GM10266 (cell line): ENCODE data around the gene BUD23.
"Not testable (repeated sequence)": the region's sequence is repeated elsewhere in the genome, so short reads cannot be mapped to it uniquely, and the experiment has no call there.

Experiments
- DNase-seq: peaks from one replicate; pipeline ENCODE4 v3.0.0; 2012; ENCODE audit errors: extremely low spot score
- TF ChIP-seq, protein P1 (sequence below): IDR thresholded peaks from 2 replicates; pipeline ENCODE4 v1.5.1; 2012; ENCODE audit warnings: mild to moderate bottlenecking, low read depth; ENCODE audit not compliant: control insufficient read depth, insufficient read depth; ENCODE audit errors: missing control alignments

The BUD23 gene

DNA sequence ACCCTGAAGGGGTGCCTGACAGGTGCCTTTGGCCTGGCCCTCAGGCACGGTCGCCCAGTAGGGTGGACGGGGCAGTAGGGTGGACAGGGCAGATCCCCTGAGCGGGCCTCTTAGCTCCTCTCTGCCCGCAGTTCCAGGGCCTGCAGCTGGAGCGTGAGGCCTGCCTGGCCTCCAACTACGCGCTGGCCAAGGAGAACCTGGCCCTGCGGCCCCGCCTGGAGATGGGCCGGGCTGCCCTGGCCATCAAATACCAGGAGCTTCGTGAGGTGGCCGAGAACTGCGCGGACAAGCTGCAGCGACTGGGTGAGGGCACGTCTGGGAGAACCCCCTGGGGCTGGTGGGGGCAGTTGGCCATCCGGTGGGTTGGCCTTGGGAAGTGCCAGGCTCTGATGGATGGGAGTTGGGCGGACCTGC, 14.1 kb upstream of the BUD23 start:
- TF ChIP-seq, protein P1, sequence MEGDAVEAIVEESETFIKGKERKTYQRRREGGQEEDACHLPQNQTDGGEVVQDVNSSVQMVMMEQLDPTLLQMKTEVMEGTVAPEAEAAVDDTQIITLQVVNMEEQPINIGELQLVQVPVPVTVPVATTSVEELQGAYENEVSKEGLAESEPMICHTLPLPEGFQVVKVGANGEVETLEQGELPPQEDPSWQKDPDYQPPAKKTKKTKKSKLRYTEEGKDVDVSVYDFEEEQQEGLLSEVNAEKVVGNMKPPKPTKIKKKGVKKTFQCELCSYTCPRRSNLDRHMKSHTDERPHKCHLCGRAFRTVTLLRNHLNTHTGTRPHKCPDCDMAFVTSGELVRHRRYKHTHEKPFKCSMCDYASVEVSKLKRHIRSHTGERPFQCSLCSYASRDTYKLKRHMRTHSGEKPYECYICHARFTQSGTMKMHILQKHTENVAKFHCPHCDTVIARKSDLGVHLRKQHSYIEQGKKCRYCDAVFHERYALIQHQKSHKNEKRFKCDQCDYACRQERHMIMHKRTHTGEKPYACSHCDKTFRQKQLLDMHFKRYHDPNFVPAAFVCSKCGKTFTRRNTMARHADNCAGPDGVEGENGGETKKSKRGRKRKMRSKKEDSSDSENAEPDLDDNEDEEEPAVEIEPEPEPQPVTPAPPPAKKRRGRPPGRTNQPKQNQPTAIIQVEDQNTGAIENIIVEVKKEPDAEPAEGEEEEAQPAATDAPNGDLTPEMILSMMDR = no peak
- DNase-seq = no peak

DNA sequence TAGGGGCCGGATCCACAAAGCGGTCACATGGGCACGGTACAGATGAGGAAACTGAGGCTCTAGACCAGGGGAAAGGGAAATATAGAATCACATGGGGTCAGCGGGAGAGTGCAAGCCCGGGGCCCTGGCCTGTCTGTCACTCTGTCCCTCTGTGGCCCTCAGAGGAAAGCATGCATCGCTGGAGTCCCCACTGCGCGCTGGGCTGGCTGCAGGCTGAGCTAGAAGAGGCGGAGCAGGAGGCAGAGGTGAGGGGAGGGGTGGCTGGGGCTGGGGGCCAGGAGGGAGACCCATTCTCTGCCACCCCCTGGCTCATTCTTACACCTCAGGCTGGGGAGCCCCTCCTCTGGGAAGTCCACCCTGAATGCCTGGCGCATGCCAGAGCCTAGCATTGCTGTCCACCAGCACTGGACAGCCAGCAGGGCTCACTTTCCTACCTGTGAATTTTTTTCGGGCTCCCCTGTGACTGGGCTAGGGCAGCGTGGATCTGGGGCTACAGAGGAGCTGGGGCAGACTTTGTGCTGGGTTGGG, 13.5 kb upstream of the BUD23 start:
- no peak for DNase-seq
- TF ChIP-seq, protein P1 = no peak

DNA sequence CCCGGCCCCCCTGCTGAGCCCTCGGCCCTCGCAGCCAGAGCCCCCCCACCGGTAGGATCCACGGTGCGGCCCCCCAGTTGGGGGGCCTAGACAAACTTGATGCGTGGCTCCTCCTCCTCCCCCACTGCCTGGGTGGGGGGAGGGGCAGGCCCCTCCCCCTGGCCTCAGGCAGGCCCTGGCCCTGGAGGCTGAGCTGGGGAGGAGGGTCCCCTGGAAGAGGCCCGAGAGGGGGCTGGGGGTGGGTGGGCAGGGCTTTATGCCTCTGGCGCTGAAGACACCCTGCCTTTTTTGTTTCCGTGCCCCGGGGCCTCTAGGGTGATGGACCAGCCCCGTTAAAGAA, 12.1 kb upstream of the BUD23 start:
- TF ChIP-seq, protein P1 = no peak
- DNase-seq = no peak

DNA sequence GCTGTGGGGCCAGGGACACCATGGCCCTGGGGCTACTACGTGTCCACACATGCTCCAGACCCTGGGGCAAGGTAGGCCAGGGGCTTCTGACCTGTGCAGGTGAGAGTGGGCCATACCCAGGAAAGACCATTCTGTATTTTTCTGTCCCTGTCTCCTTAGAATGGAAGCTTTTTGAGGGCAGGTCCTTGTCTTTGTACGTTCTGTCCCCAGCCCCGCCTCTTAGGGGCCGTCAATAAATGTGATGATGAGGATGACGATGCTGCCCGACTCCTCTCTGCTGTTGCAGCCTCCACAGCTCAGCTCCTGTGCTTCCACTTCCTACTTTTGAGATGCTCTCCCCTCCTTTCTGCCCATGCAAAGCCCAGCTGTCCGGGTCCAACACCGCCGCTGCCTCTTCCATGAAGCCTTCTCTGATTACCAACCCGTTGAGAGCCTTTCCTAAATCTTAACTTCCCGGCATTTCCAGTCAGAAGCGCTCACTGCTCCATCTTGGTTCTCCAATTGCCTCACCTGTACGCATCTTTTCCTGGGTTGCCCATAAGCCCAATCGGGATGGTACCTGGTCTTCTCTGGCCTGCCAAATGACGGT, 11.4 kb upstream of the BUD23 start:
- TF ChIP-seq, protein P1 = no peak

DNA sequence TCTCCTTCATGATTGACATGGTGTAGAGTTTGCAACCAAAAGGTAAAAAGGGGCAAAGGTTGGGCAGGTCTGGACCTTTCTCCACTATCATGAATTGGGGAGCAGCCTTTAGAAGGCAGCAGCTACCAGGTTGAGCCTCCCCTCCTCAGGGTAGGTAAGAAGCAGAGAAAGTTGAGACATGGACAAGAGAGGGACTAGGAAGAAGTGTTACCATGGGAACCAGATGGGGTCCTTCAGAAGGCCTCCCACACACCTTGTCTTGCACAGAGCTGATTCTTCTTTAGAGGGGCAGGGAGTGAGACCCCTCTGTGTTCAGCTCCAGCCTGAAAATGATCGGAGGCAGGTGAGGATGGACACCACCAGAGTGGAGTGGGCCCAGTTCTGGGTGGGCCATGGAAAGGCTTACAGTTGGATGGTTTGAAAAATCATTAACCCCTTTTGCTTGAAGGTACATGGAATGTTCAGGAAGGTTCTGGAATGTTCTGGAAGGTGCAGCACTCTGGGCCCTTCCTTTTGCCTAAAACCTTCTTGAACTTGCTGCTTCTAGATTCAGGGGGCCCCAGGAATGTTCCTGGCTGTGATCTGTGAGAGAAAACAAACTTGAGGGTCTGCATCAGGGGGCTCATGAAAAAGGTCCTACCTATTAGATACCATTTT, 8.8 kb upstream of the BUD23 start:
- DNase-seq = no peak
- TF ChIP-seq, protein P1 = no peak

More for the DNA sequence above, 11.4 kb upstream of the BUD23 start:
- DNase-seq = no peak

DNA sequence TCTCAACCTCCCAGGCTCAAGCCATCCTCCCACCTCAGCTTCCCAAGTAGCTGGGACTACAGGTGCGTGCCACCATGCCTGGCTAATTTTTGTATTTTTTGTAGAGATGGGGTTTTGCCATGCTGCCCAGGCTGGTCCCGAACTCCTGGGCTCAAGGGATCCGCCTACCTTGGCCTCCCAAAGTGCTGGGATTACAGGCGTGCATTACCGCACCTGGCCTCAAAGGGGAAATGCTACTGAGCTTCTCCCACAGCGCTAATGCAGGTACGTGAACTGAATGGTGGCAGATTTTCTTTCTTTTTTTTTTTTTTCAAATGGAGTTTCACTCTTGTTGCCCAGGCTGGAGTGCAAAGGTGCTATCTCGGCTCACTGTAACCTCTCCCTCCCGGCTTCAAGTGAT, 7.3 kb upstream of the BUD23 start:
- DNase-seq = not testable (repeated sequence)

DNA sequence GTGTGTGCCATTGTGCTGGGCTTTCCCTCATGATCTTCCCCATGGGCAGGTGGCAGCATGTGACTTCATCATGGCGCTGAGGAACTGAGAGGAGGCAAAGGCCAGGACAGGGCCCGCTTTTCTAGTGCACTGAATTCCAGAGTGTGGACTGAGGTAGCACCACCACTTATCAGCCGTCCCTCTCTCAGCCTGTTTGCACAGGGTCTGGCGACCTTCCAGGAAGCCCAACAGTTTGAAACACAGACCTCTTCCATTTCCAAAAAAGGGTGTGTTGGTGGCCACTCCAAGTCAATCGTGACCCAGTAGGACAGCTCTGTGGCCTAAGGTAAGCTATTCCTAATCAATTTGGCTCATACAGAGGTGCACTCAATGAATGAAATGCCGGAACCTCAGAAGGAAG, 4.5 kb upstream of the BUD23 start:
- TF ChIP-seq, protein P1 = no peak
- no peak for DNase-seq

DNA sequence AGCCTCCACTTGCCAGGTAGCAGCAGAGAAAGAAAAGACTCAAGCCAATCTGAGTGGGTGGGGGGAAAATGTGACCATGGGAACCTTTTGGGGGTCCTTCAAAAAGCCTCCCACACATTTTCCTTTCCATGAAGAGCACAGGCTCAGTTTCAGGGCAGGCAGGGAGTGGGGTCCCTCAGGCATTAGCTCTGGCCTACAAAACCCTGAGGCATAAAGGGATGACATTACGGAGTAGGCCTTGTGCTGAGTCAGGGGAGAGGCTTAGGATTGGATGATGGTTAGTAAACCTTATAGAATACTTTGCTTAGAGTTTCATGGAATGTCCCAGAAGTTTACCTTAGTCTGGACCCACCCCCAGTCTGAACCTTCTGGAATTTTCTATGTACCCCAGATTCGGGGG, 3.7 kb upstream of the BUD23 start:
- DNase-seq = no peak
- TF ChIP-seq, protein P1 = no peak
